HL-60/S4 treated with phorbol 12-myristate 13-acetate at 8.2 ng/mL for 4 days and 3 days (cell line): Measurements from ENCODE around the gene METTL21C.

ENCODE experiments used
- in situ Hi-C: fragments of 300-500 bp; cut with MboI; formaldehyde crosslinking; loops from 2 replicates; pipeline ENCODE4 v1.15.0; 2022; ENCODE audit warnings: low sequenced_read_pairs

The METTL21C gene

DNA sequence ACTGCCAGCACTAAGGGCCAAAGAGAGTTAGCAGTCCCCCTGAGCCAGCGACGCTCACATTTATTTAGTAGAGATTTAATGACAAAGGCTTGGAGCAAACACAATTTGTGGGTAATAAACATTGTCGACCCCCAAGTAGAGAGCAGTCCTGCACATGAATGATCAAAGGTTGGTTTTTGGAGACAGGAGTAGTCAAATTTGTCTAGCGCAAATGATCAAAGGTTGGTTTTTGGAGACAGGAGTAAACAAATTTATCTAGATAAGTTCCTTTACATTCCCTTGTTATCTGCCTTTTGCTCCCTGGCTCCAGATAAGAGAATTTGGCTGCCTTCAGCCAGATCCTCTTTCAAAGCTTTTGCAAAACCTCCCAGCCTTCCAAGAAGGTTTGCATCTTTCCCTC lies 26.9 kb downstream of the METTL21C start:
- in situ Hi-C loops: no loop called here

DNA sequence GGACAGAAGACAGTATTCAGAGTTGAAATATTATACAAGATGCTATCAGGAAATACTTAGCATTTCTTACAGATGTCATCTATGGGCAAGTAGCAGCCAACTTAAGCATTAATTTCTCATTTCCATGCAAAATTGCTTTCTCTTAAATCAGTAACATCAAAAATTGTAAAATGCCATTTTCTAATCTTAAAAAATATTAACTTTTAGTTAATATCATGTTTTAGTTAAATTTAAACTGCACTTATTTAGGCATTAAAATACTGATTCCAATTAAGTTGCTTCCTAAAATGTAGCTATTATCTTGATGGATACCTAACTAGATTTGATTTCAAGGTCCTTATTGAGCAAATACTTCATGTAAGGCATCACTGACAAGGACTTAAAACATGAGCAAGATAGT lies 27.8 kb downstream of the METTL21C start:
- in situ Hi-C loops: no loop called here

DNA sequence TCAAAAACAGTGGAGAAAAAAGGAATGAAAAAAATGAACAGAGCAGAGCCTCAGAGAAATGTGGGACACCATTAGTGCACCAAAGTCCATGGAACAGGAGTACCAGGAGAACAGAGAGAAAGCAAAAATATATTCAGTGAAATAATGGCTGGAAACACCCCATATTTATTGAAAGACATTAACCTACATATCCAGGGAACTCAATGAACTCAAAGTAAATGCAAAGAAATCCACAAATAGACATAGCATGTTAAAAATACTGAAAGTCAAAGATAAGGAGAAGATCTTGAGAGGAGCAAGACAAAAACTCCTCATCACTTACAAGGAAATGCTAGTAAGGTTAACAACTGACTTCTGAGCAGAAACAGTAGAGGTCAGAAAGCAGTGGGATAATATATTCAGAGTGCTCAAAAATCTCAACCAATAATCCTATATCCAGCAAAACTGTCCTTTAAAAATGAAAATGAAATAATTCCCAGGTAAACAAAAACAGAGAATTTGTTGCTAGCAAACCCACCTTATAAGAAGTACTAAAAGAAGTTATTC lies 35.6 kb downstream of the METTL21C start:
- in situ Hi-C loops: no loop called here

DNA sequence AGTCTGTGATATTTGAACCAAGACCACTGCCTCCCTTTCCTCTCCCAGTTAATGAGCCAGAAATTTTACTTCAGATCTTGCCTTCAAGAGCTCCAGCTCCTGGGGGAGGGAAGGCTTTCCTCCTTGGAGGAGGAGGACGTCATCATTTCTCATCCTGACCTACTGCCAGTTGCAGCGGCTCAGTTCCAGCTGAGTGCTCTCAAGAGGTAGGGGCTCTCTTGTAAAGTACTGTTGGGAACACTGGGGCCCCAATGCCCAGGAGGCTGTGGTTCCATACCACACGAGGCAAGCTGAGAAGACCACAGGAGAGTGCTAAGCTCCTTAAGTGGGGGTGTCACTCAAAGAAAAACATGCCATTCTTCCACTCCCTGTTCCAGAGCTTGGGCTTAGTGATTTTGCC lies 36.2 kb downstream of the METTL21C start:
- in situ Hi-C loops: no loop called here

DNA sequence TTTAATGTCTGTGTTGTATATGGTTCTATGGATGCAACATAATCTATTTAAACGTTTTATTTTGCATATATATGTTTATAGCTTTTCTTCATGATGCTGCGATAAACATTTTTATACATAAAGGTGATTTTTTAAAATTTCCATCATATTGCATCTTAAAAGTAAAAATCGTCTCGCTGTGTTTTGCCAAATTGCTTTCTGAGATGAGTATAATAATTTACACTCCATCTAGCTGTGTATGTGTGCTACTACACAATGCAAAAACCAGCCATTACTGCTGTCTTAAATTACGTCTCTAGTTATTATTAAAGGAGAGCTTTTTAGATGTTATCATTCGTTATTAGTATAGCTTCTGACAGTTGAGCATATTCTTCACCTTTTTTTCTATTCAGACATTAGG lies 37.2 kb downstream of the METTL21C start:
- in situ Hi-C loops: no loop called here

DNA sequence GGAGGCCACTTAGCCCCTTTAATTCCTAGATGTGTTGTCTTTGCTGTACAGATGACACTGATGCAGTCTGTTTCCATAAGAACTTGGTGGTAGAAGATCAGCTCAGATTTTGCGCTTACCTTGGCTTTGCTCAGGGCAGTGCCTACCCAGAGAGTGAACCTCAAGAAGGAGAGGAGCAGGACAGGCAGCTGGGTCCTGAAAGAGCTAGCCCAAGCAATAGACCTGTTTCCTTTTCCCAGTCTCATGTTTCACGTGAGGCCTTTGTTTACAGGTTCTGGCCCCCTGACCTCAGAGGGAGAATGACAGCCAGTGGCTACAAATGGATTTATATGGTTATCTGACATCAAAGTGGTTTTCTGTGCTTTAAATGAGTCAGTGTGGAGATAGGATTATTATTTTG lies 40.1 kb downstream of the METTL21C start:
- in situ Hi-C loops: no loop called here

DNA sequence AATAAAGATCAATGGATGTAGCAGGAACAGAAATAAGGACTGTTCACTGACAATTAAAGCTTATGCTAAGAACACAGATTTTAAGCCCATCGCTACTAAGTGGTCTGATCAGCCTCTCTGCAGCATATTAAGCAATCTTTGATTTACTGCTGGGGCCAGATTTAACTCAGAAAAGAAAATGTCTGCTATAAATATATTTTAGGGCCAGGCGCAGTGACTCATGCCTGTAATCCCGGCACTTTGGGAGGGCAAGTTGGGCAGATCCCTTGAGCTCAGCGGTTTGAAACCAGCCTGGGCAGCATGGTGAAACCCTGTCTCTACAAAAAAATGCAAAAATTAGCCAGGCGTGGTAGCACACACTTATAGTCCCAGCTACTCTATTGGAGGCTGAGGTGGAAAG lies 43.0 kb downstream of the METTL21C start:
- in situ Hi-C loops: no loop called here

DNA sequence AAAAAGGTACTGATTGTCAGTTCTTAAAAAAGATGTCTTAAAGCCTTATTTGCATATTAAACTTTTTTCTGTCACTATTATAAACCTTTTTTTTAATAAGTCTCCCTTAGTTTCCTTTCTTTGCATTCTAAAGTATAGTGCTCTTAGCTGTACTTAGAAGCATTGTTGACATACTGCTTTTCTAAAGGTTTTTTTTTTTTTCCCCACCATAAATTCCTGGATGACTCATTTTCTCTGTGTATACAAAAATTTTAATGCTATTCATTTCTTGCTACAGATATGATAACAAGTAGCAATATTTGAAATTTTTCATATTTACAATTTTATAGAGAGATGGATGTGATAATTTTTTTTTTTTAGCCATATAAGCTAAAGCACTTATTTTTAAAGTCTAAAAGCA lies 43.5 kb downstream of the METTL21C start:
- in situ Hi-C loops: no loop called here

DNA sequence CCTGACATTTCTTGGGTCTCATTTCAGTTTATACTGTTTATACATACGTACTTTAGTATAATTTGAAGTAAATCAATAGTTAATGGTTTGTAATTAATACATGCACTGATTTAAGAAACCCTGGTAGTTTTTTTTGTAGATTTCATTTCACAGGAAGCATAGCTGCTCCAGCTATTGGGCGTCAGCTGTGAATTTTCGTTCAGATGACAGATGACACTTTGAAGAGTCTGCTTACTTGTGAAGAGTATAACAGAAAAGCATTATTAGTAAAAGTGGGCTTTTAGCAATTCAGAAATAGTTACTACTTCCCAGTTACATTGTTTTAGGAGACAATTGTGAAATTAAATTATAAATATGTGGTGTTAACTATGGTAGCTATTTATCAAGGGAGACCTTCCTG lies 44.4 kb downstream of the METTL21C start:
- in situ Hi-C loops: no loop called here

DNA sequence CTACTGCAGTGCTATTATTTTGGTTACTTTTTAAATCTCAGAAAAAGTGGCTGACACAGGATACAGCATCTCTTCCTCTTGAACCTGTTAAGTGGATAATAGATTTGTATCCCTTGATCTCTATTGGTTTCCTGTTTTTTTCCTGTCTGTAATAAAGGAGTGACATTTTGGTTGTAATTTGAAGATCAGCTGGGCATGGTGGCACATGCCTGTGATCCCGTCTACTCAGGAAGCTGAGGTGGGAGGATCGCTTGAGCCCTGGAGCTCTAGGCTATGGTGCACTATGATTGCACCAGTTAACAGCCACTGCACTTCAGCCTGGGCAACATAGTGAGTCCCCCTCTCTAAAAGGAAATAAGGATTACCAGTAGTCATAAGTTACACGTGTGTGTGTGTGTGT lies 46.8 kb downstream of the METTL21C start:
- in situ Hi-C loops: no loop called here

DNA sequence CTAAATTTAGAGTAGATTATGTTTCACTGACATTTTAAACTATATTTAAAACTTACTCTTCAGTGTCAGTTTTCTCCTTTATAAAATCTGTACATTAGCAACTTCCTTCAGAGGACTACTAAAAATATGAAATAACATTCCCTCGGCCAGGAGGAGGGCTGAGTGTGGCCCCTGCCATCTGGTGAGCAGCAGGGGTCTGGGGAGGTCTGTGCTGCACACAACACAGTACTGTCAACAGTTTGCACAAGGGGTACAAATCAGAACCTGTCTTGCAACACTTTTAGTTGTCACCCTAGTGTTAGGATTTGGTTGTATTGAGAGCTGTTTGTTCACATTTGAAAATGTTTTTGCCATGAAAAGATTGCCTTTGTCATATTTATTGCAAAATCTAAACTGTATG lies 49.1 kb downstream of the METTL21C start:
- in situ Hi-C loops: no loop called here

DNA sequence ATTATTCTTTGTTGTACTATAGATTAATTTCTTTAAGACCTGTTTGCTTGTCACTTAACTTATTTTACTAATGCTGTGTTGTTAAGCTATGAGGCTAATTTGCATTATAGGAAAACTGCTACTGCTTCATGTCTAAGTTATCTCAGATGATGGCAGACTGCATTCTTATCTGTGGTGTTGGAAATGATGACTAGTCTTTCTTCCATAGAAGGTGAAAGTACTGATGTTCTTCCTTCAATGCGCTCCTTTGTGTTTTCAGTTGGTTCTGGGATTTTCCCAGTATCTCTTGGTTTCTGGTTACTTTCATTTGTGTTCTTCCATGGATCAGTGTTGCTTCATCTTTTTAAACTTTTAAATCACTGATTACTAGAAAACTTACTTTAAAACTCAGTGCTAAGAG lies 51.2 kb downstream of the METTL21C start:
- in situ Hi-C loops: no loop called here

DNA sequence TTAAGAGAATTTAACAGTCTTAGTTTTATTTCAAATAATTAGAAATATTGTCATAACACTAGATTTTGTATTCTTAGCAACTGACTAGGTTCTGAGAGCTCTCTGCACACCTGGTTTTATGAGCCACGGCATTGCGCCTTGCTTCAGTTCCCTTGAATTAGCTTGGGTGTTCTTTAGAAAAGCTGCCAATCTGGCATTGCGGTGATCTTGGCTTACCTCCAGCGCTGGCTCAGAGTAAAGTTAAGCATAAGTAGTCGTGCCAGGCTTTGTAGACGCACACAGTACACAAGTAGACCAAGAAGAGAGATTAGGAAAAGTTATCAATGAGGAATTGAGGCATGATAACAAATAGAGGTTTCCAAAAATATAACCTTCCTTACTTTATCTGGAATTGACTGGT lies 52.4 kb downstream of the METTL21C start:
- in situ Hi-C loops: no loop called here

DNA sequence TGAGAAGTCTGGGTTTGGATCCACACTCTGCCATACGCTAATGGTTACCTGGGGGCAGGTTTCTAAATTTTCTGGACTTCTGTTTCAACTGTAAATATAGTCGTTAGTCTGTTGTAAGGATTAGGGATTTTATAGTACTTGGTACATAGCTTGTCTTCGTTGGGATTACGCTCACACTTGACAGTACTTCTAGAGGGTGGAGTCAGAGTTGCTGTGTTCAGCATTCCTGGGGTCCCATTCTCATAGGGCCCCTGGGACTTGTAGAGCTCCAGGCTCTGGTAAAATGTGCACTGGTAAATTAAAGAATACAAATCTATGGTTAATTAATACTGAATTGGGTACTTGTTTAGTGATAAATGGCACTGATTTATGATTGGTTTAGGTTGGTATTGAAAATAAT lies 52.8 kb downstream of the METTL21C start:
- in situ Hi-C loops: no loop called here

DNA sequence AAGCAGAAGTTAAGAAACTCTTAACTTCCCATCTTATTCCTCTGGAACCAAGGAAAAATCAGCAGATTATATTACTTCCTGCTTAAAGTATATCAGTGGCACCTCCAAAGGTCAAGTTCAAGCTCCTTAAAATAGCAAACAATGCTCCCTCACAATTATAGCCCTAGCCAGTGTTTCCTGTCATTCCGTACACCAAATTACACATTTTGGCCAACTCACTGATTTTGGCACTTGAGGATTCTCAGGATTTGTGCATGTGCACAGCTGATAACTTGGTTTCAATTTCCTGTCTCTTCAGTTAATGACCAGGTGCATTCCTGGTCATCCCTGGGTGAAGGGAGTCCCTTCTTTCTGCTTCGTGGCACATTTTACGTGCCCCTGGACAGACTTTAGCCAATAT lies 56.1 kb downstream of the METTL21C start:
- in situ Hi-C loops: no loop called here
